PC-9 (cell line): ENCODE results near the gene CPAMD8.

Experiments
- CTCF ChIP-seq: fragments of 200-600 bp; sonication (generic); conservative IDR thresholded peaks from 2 replicates; pipeline ENCODE4 v1.6.1; 2017; ENCODE audit warnings: mixed run types, antibody characterized with exemption, mild to moderate bottlenecking, moderate library complexity
- EZH2 ChIP-seq: fragments of 200-600 bp; sonication (generic); IDR thresholded peaks from 2 replicates; pipeline ENCODE4 v1.8.0; 2017; ENCODE audit warnings: antibody characterized with exemption, low read depth

GRCh38 chr19:17045907-17046502, 19.4 kb upstream of the CPAMD8 start:
- TF ChIP-seq CTCF (no peak), EZH2 (no peak)
